ENCODE measurements around the gene TMEM179B.
"Not testable (repeated sequence)": the region's sequence is repeated elsewhere in the genome, so short reads cannot be mapped to it uniquely, and the experiment has no call there.

The TMEM179B gene

GRCh38 chr11:62789576-62789975 is 2.4 kb downstream of the TMEM179B start:
- no peak for DNase-seq (ENCODE audit: low read depth in 2 of 2)

- peak; percentile 78 to 89 for DNase-seq (ENCODE audit: low read depth in 2 of 2)
Observed at GRCh38 chr11:62791501-62792201, 4.4 kb downstream of the TMEM179B start, which contains the start of gene TMEM223. TMEM223 (minus strand) TSS chr11:62792006; CDS start chr11:62791994, 12 bp downstream.

- no peak for DNase-seq (ENCODE audit: low read depth in 2 of 2)
Observed at GRCh38 chr11:62792202-62792575, 5.0 kb downstream of the TMEM179B start.

- no peak for DNase-seq (ENCODE audit: low read depth in 2 of 2)
Observed at GRCh38 chr11:62794201-62794775, 7.1 kb downstream of the TMEM179B start.

GRCh38 chr11:62796281-62796680 is 9.1 kb downstream of the TMEM179B start:
- DNase-seq (ENCODE audit: low read depth in 2 of 2), result no peak

GRCh38 chr11:62799486-62799885 is 12.3 kb downstream of the TMEM179B start:
- no peak for DNase-seq (ENCODE audit: low read depth in 2 of 2)

- no peak for DNase-seq (ENCODE audit: low read depth in 2 of 2)
Observed at GRCh38 chr11:62801071-62801470, 13.9 kb downstream of the TMEM179B start.

- DNase-seq (ENCODE audit: low read depth in 2 of 2), result no peak
Observed at GRCh38 chr11:62804310-62805075, 17.3 kb downstream of the TMEM179B start.

GRCh38 chr11:62805076-62805892 is 18.1 kb downstream of the TMEM179B start, which contains the start of gene NXF1:
NXF1 (minus strand) TSS chr11:62805440; CDS start chr11:62805356, 84 bp downstream.
- DNase-seq (ENCODE audit: low read depth in 2 of 2), result peak; percentile 90 to 95

GRCh38 chr11:62805961-62806441 is 18.8 kb downstream of the TMEM179B start:
- no peak for DNase-seq (ENCODE audit: low read depth in 2 of 2)

GRCh38 chr11:62806611-62807121 is 19.5 kb downstream of the TMEM179B start:
- no peak for DNase-seq (ENCODE audit: low read depth in 2 of 2)

- DNase-seq (ENCODE audit: low read depth in 2 of 2), result no peak
Observed at GRCh38 chr11:62810748-62811147, 23.5 kb downstream of the TMEM179B start.

- DNase-seq (ENCODE audit: low read depth in 2 of 2), result no peak
Observed at GRCh38 chr11:62811659-62812058, 24.5 kb downstream of the TMEM179B start.

- DNase-seq (ENCODE audit: low read depth in 2 of 2), result no peak
Observed at GRCh38 chr11:62816557-62816956, 29.4 kb downstream of the TMEM179B start.

GRCh38 chr11:62817129-62817528 is 29.9 kb downstream of the TMEM179B start:
- no peak for DNase-seq (ENCODE audit: low read depth in 2 of 2)

GRCh38 chr11:62823677-62824076 is 36.5 kb downstream of the TMEM179B start:
- DNase-seq (ENCODE audit: low read depth in 2 of 2), result no peak

GRCh38 chr11:62828130-62828529 is 40.9 kb downstream of the TMEM179B start:
- DNase-seq (ENCODE audit: low read depth in 2 of 2), result not testable (repeated sequence)

GRCh38 chr11:62830904-62831519 is 43.8 kb downstream of the TMEM179B start:
- no peak for DNase-seq (ENCODE audit: low read depth in 2 of 2)

- DNase-seq (ENCODE audit: low read depth in 2 of 2), result peak; percentile 98 to 100
Observed at GRCh38 chr11:62831520-62832335, 44.5 kb downstream of the TMEM179B start, which contains the start of gene STX5. STX5 (minus strand) TSS chr11:62832051; CDS start chr11:62831243, 808 bp downstream.

All from stimulated activated CD4-positive, alpha-beta T cell treated with anti-CD3 and anti-CD28 coated beads, Interleukin-12 subunit alpha, Interleukin-12 subunit beta, amount 100 ng/mL, for 24 hours (primary cell).